Right cardiac atrium (tissue), 5 donors: ENCODE data around the gene PSD4. TPM values are rescaled to one million over a fixed set of nuclear protein-coding genes. Genes with fewer than 3 reads are reported as not detected.

Experiments used
- ATAC-seq, 2 donors: fragments of 200-7000 bp; cut with Tn5 transposase; one replicate each; pipeline versions ENCODE4 v1.8.0 to v1.9.1; 2020; ENCODE audit warnings: moderate library complexity in 2 of 2, mild to moderate bottlenecking in 1 of 2
- DNase-seq, 3 donors: peaks; one replicate each; pipeline ENCODE4 v3.0.0-alpha.2; 2020
- H3K27ac ChIP-seq: one replicate; pipeline ENCODE4 v1.5.1; 2013; ENCODE audit warnings: mild to moderate bottlenecking, low read length, control low read depth, moderate library complexity
- H3K27me3 ChIP-seq: one replicate; pipeline ENCODE4 v1.6.1; 2013; ENCODE audit not compliant: control insufficient read depth, insufficient read depth
- H3K4me1 ChIP-seq: one replicate; pipeline ENCODE4 v1.6.1; 2013; ENCODE audit warnings: low read length; ENCODE audit not compliant: control insufficient read depth, insufficient read depth
- H3K4me3 ChIP-seq: one replicate; pipeline ENCODE4 v1.5.1; 2013; ENCODE audit warnings: low read length, control low read depth
- H3K9me3 ChIP-seq: one replicate; pipeline ENCODE4 v1.6.1; 2013; ENCODE audit warnings: low read length; ENCODE audit not compliant: control insufficient read depth
- WGBS: extraction: QIAGEN DNeasy Blood & Tissue Kit; methylation state at CpG from one replicate; pipeline ENCODE4 v1.1.7; 2013; 5-methylcytosine and 5-hydroxymethylcytosine counted together
- intact Hi-C, 4 donors: fragments of 100-400 bp; cut with DNase I; formaldehyde crosslinking; loops; one replicate each; pipeline versions ENCODE4 v1.11.0 to v1.14.0; 2022 to 2023
- polyA plus RNA-seq: library from polyadenylated mRNA; stranded (reverse); fragments of 200-250 nt; gene quantifications from one replicate; pipeline ENCODE4 v1.2.3, GENCODE V29; 2013
- total RNA-seq, 4 donors: library from RNA; stranded (reverse); fragmentation: NEBNext Ultra II Directional; extraction: Animal tissue kit (Norgen Biotek cat#: 25700); gene quantifications; one replicate each; pipeline ENCODE4 v1.2.1, GENCODE V29; 2021
- donor health status: healthy with polysubstance abuse.
- donor health status: DM: no; HTN: yes; CAD: no.
- donor health status: DM: no; HTN: no; CAD: no.
- donor health status: DM: no; HTN: yes; CAD: no; lungs with severe emphysema.
- donor health status: DM: yes; HTN: yes; CAD: no.

Gene PSD4
- total and polyA plus RNA-seq, 5 donors: 1.0 to 4.0 (median 2.6) TPM

GRCh38 chr2:113180131-113180946, 6.6 kb downstream of the PSD4 start:
- peaks cover 2% of the 10 kb centered on the region for H3K4me1 ChIP-seq
- intact Hi-C loops: no loop called here
- ATAC-seq: no peak
- H3K27me3 ChIP-seq: no peaks in the 10 kb centered on the region
- no peak overlapping the region for H3K4me3 ChIP-seq
- H3K27ac ChIP-seq: no peak overlapping the region
- DNase-seq: no peak
- WGBS: 85% methylated on average over 17 of the region's 17 CpGs
- no peaks in the 10 kb centered on the region for H3K9me3 ChIP-seq

- peak in 1 of 2 donors; percentile 33 for ATAC-seq
- Histone ChIP-seq H3K27me3 (no peaks in the 10 kb centered on the region), H3K4me1 (peaks cover 2% of the 10 kb centered on the region), H3K27ac (no peak overlapping the region), H3K9me3 (no peaks in the 10 kb centered on the region), H3K4me3 (no peak overlapping the region)
- DNase-seq: no peak
- 48% methylated on average over 8 of the region's 8 CpGs for WGBS
- intact Hi-C loops: no loop called here
These were observed 7.7 kb downstream of the PSD4 start for GRCh38 chr2:113181258-113182051.

- H3K27ac ChIP-seq: no peak overlapping the region
- no peak overlapping the region for H3K4me3 ChIP-seq
- no peaks in the 10 kb centered on the region for H3K27me3 ChIP-seq
- H3K9me3 ChIP-seq: no peaks in the 10 kb centered on the region
- intact Hi-C loops: no loop called here
- H3K4me1 ChIP-seq: peaks cover 2% of the 10 kb centered on the region
- DNase-seq (no peak), ATAC-seq (no peak)
- 90% methylated on average over 15 of the region's 15 CpGs for WGBS
These were observed 8.9 kb downstream of the PSD4 start for GRCh38 chr2:113182471-113183260.

GRCh38 chr2:113183264-113183663, 9.5 kb downstream of the PSD4 start:
- H3K4me1 ChIP-seq: peaks cover 2% of the 10 kb centered on the region
- WGBS: 89% methylated on average over 8 of the region's 8 CpGs
- intact Hi-C loops: no loop called here

GRCh38 chr2:113183703-113184102, 9.9 kb downstream of the PSD4 start:
- no peaks in the 10 kb centered on the region for H3K9me3 ChIP-seq
- DNase-seq (no peak), ATAC-seq (no peak)
- H3K4me3 ChIP-seq: no peak overlapping the region
- no peak overlapping the region for H3K27ac ChIP-seq
- no peaks in the 10 kb centered on the region for H3K27me3 ChIP-seq
- WGBS: 83% methylated on average over 2 of the region's 2 CpGs
- peaks cover 2% of the 10 kb centered on the region for H3K4me1 ChIP-seq
- intact Hi-C loops: no loop called here

More at GRCh38 chr2:113183264-113183663, 9.5 kb downstream of the PSD4 start:
- no peaks in the 10 kb centered on the region for H3K9me3 ChIP-seq
- no peak overlapping the region for H3K4me3 ChIP-seq
- H3K27me3 ChIP-seq: no peaks in the 10 kb centered on the region
- H3K27ac ChIP-seq: no peak overlapping the region
- DNase-seq (no peak), ATAC-seq (no peak)

GRCh38 chr2:113184531-113185230, 10.9 kb downstream of the PSD4 start:
- intact Hi-C loops: no loop called here
- ATAC-seq (no peak), DNase-seq (no peak)
- H3K4me3 ChIP-seq: no peak overlapping the region
- peaks cover 2% of the 10 kb centered on the region for H3K4me1 ChIP-seq
- no peaks in the 10 kb centered on the region for H3K27me3 ChIP-seq
- no peak overlapping the region for H3K27ac ChIP-seq
- H3K9me3 ChIP-seq: no peaks in the 10 kb centered on the region
- 92% methylated on average over 8 of the region's 8 CpGs for WGBS

- Histone ChIP-seq H3K27ac (no peak overlapping the region), H3K4me3 (no peak overlapping the region), H3K27me3 (no peaks in the 10 kb centered on the region), H3K4me1 (peaks cover 2% of the 10 kb centered on the region), H3K9me3 (no peaks in the 10 kb centered on the region)
- DNase-seq (peak; percentile 40 to 79 (median 72)), ATAC-seq (peak; percentile 31 to 54)
- 64% methylated on average over 10 of the region's 10 CpGs for WGBS
- intact Hi-C loops: no loop called here
These were observed 12.1 kb downstream of the PSD4 start for GRCh38 chr2:113185664-113186432.

GRCh38 chr2:113186433-113186796, 12.6 kb downstream of the PSD4 start:
- DNase-seq (no peak), ATAC-seq (no peak)
- no peaks in the 10 kb centered on the region for H3K9me3 ChIP-seq
- H3K27me3 ChIP-seq: no peaks in the 10 kb centered on the region
- peaks cover 1% of the 10 kb centered on the region for H3K4me1 ChIP-seq
- H3K4me3 ChIP-seq: no peak overlapping the region
- WGBS: 85% methylated on average over 5 of the region's 5 CpGs
- no peak overlapping the region for H3K27ac ChIP-seq
- intact Hi-C loops: no loop called here

GRCh38 chr2:113187771-113188170, 14.0 kb downstream of the PSD4 start:
- intact Hi-C loops: no loop called here
- no peaks in the 10 kb centered on the region for H3K4me1 ChIP-seq
- H3K4me3 ChIP-seq: no peak overlapping the region
- 65% methylated on average over 6 of the region's 6 CpGs for WGBS
- no peak for DNase-seq
- no peaks in the 10 kb centered on the region for H3K27me3 ChIP-seq
- no peaks in the 10 kb centered on the region for H3K9me3 ChIP-seq
- no peak overlapping the region for H3K27ac ChIP-seq
- ATAC-seq: no peak

GRCh38 chr2:113190871-113191270, 17.1 kb downstream of the PSD4 start:
- 23% methylated on average over 1 of the region's 1 CpG for WGBS
- no peak for ATAC-seq

More at GRCh38 chr2:113190871-113191270, 17.1 kb downstream of the PSD4 start:
- Histone ChIP-seq H3K4me3 (no peak overlapping the region), H3K27ac (no peak overlapping the region), H3K9me3 (no peaks in the 10 kb centered on the region), H3K4me1 (no peaks in the 10 kb centered on the region), H3K27me3 (no peaks in the 10 kb centered on the region)
- DNase-seq: no peak
- intact Hi-C loops: no loop called here
